ENCODE data around the gene HSD17B12.
A peak's percentile ranks its signal among the peaks of the same experiment; 100 is the strongest.

Gene HSD17B12

GRCh38 chr11:43879789-43880639, 199.5 kb downstream of the HSD17B12 start:
- no peak for DNase-seq

GRCh38 chr11:43880640-43881159, 200.2 kb downstream of the HSD17B12 start, which contains the start of gene ALKBH3:
Gene ALKBH3 (plus strand): TSS chr11:43880831. CDS start chr11:43882653, 1,822 bp downstream.
- DNase-seq = peak; percentile 90

- DNase-seq = no peak
Observed at GRCh38 chr11:43892851-43893250, 212.3 kb downstream of the HSD17B12 start.

- DNase-seq = no peak
Observed at GRCh38 chr11:43894546-43894945, 214.0 kb downstream of the HSD17B12 start.

GRCh38 chr11:43895601-43896000, 215.1 kb downstream of the HSD17B12 start:
- DNase-seq = no peak

- DNase-seq = no peak
Observed at GRCh38 chr11:43898574-43898973, 218.0 kb downstream of the HSD17B12 start.

- no peak for DNase-seq
Observed at GRCh38 chr11:43899094-43899493, 218.6 kb downstream of the HSD17B12 start.

GRCh38 chr11:43901551-43901950, 221.0 kb downstream of the HSD17B12 start:
- DNase-seq = no peak

GRCh38 chr11:43903078-43903477, 222.5 kb downstream of the HSD17B12 start:
- DNase-seq = no peak

GRCh38 chr11:43903969-43904368, 223.4 kb downstream of the HSD17B12 start:
- no peak for DNase-seq

GRCh38 chr11:43904742-43905535, 224.4 kb downstream of the HSD17B12 start:
- DNase-seq = no peak

- DNase-seq = no peak
Observed at GRCh38 chr11:43905813-43906241, 225.3 kb downstream of the HSD17B12 start.

Measured in NCI-H774 (cell line).